Fibroblast of the aortic adventitia (primary cell): ENCODE data around the gene PGBD1. TPM values are rescaled to one million over a fixed set of nuclear protein-coding genes. Genes with fewer than 3 reads are reported as not detected.

Experiments
- DNase-seq: peaks from one replicate; pipeline ENCODE4 v3.0.0-alpha.2; 2010; ENCODE audit warnings: low read depth
- H3K4me3 ChIP-seq: 2 replicates; pipeline ENCODE4 v1.5.1; 2011; ENCODE audit warnings: low read depth, mild to moderate bottlenecking, control low read depth, low read length, moderate library complexity
- total RNA-seq: library from RNA; depleted of rRNA; stranded (reverse); fragments of >200 nt; gene quantifications from 2 replicates; pipeline ENCODE4 v1.2.3, GENCODE V29; 2012; ENCODE audit warnings: low replicate concordance
- TF ChIP-seq, protein P1 (sequence below): IDR thresholded peaks from 2 replicates; pipeline ENCODE4 v1.5.1; 2011; ENCODE audit warnings: mild to moderate bottlenecking, low read length, control low read depth, inconsistent platforms; ENCODE audit not compliant: insufficient read depth

PGBD1 gene
- total RNA-seq, 1 donor = 7.7 TPM

DNA sequence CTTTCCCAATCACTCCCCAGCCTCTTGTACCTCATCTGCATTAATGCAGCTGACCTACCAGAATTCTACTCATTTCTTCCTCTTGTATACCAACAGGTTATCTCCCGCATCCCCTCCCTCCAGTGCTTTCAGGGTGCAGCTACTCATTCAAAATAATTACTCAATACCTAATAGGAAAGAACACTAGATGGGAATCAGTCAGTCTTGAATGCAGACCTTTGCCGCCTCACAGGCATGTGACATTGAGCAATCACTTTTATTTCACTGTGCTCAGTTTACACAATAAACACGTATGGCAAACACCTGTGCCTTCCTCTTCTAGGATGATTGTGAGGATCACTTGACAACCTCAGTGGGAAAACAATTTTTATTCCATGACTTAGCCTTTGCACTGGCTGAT, 41.3 kb downstream of the PGBD1 start:
- DNase-seq = no peak
- H3K4me3 ChIP-seq = no peak overlapping the region
- TF ChIP-seq, protein P1, sequence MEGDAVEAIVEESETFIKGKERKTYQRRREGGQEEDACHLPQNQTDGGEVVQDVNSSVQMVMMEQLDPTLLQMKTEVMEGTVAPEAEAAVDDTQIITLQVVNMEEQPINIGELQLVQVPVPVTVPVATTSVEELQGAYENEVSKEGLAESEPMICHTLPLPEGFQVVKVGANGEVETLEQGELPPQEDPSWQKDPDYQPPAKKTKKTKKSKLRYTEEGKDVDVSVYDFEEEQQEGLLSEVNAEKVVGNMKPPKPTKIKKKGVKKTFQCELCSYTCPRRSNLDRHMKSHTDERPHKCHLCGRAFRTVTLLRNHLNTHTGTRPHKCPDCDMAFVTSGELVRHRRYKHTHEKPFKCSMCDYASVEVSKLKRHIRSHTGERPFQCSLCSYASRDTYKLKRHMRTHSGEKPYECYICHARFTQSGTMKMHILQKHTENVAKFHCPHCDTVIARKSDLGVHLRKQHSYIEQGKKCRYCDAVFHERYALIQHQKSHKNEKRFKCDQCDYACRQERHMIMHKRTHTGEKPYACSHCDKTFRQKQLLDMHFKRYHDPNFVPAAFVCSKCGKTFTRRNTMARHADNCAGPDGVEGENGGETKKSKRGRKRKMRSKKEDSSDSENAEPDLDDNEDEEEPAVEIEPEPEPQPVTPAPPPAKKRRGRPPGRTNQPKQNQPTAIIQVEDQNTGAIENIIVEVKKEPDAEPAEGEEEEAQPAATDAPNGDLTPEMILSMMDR = no peak

DNA sequence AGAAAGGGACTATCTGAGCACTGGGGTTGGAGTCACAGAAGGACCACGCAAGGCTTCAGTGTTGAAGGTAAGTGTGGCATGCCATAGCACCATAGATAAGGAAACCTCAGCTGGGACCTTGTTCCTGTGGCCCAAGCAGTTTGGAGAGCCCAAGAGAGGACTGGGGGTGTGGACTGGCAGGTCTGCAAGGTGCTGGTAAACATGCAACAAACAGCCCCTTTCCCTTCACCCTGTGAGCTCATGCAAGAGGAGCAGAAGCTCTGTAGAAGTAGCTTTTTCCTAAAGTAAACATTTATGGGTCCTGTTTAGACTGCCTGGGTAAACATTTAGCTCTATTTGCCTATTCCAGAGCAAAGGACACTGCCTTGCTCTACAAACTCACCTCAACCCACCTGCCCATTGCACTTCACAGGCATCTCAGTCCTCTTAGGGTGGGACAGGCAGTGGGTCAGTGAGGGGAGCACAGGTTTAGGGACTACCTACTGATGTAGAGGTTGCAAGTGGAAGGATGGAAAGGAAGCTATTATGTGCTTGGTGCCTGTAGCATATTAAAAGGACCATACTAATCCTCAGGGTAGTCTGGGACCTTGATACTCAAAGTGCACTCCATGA, 42.5 kb downstream of the PGBD1 start:
- H3K4me3 ChIP-seq = no peak overlapping the region
- TF ChIP-seq, protein P1 = no peak
- no peak for DNase-seq

DNA sequence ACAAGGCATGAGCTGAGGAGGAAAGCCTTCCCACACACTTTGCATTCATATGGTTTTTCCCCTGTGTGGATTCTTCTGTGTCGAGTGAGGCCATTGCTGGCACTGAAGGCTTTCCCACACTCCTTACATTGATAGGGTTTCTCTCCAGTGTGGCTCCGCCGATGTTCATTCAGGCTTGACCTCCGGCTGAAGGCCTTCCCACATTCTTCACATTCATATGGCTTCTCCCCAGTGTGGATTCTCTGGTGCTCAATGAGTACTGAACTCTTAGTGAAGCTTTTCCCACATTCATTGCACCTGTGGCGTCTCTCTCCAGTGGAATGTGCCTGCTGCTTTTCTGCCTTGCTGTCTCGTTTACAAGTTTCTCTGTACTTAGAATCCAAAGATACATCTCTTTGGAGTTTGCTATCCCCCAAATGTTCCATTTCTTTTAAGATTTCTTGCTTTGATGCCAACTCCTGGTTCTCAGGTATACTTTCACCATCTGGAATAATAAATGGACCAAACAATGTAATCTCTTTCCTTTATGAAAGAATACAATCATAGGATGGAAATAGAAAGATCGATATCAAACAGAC, 45.1 kb downstream of the PGBD1 start:
- TF ChIP-seq, protein P1 = no peak
- DNase-seq = no peak
- no peak overlapping the region for H3K4me3 ChIP-seq

DNA sequence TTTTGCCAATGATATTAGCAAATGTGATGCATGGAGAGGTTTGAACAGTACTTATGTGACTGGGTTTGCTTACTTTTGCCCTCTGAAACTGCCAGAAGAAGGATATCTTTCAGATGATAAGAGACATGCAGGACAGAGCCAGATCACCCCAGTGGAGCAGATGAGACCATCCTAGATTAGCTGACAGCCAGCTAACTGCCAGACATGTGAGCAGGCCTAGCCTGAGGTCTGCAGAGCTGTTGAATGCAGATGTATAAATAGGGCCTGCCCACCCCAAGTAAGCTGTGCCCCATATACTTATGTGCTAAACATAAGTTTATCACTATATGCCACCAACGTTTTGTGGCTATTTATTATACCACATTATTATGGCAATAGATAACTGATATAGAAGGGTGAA, 48.7 kb downstream of the PGBD1 start:
- TF ChIP-seq, protein P1 = no peak
- no peak for DNase-seq
- H3K4me3 ChIP-seq = no peak overlapping the region

DNA sequence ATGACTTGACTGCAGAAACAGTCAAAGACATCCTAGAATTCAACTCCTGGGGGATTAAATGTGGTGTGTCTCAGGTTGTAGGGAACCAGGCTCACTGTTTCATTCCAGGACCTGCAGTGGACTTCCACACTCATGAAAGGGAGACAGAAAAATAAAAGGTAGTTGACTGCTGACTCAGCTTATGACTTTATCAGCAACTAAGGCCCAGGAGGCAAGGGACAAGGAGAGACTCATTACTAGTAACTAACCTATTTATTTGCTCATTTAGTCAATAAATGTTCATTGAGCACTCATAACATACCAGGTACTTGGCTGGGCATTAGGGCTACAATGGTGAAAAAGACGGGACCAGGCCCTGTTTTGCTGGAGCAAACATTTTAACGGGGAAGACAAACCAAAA, 51.7 kb downstream of the PGBD1 start:
- no peak for DNase-seq
- TF ChIP-seq, protein P1 = no peak

DNA sequence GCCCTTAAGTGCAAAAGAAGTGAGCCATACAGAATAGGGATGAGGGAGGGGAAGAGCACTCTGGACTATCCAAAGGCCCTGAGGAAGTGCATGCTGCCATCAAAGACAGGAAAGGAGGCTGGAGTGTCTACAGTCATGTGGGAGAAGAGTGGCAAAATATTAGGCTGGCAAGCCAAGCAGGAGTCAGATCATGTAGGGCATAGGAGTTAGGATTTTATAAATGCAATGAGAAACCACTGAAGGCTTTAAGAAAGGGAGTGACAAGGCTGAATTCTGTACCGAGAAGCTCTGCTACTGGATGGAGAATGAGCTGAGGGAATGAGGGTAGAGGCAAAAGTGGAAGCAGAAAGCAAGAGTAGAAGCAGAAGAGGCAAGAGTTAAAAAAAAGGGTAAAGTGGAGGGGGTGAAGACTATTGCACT, 52.2 kb downstream of the PGBD1 start:
- no peak for DNase-seq
- no peak overlapping the region for H3K4me3 ChIP-seq
- TF ChIP-seq, protein P1 = no peak

More for the DNA sequence above, 51.7 kb downstream of the PGBD1 start:
- H3K4me3 ChIP-seq = no peak overlapping the region
